Mucosa of descending colon (tissue), 3 donors: ENCODE data around the gene UBTF. TPM values are rescaled to one million over a fixed set of nuclear protein-coding genes. Genes with fewer than 3 reads are reported as not detected.

Experiments used
- ATAC-seq: fragments of 200-7000 bp; cut with Tn5 transposase; one replicate; pipeline ENCODE4 v1.9.1; 2020; ENCODE audit warnings: mild to moderate bottlenecking, moderate library complexity
- DNase-seq, 3 donors: peaks; one replicate each; pipeline ENCODE4 v3.0.0-alpha.2; 2020
- H3K36me3 ChIP-seq: fragments of 200-600 bp; one replicate; pipeline ENCODE4 v1.8.0; 2021; ENCODE audit warnings: low read depth, mild to moderate bottlenecking
- H3K4me1 ChIP-seq: fragments of 200-600 bp; one replicate; pipeline ENCODE4 v1.8.0; 2021; ENCODE audit warnings: low read depth, mild to moderate bottlenecking
- H3K4me3 ChIP-seq: fragments of 200-600 bp; one replicate; pipeline ENCODE4 v1.8.0; 2021; ENCODE audit warnings: mild to moderate bottlenecking
- H3K9me3 ChIP-seq: fragments of 200-600 bp; one replicate; pipeline ENCODE4 v1.8.0; 2021; ENCODE audit warnings: mild to moderate bottlenecking
- intact Hi-C, 2 donors: fragments of 100-400 bp; cut with DNase I in 1 of 2; cut with micrococcal nuclease in 1 of 2; formaldehyde crosslinking; loops; one replicate each; pipeline versions ENCODE4 v1.11.0 to v1.11.1; 2022; cut with DNase I, micrococcal nuclease
- microRNA-seq: library from miRNA; unstranded; fragments of <30 nt; microRNA quantifications from one replicate; pipeline ENCODE4, GENCODE V29; 2019
- total RNA-seq, 3 donors: library from RNA; stranded (reverse); fragmentation: NEBNext Ultra II Directional in 2 of 3; extraction: Animal tissue kit (Norgen Biotek cat#: 25700) in 2 of 3; gene quantifications; one replicate each; pipeline versions ENCODE4 v1.2.1 to v1.2.4, GENCODE V29; 2021 to 2023
- TF ChIP-seq, protein P1 (sequence below): fragments of 200-600 bp; IDR thresholded peaks from one replicate; pipeline ENCODE4 v1.8.0; 2022; ENCODE audit warnings: antibody characterized with exemption, mild to moderate bottlenecking
- donor health status: DM: no; HTN: no; CAD: no; lungs with moderate emphysema.
- donor health status: DM: no; HTN: no; CAD: no.
- donor health status: DM: no; HTN: yes; CAD: no.

The UBTF gene
- total RNA-seq, 3 donors from 2014 or later: 68.6 to 88.4 (median 73.4) TPM

DNA sequence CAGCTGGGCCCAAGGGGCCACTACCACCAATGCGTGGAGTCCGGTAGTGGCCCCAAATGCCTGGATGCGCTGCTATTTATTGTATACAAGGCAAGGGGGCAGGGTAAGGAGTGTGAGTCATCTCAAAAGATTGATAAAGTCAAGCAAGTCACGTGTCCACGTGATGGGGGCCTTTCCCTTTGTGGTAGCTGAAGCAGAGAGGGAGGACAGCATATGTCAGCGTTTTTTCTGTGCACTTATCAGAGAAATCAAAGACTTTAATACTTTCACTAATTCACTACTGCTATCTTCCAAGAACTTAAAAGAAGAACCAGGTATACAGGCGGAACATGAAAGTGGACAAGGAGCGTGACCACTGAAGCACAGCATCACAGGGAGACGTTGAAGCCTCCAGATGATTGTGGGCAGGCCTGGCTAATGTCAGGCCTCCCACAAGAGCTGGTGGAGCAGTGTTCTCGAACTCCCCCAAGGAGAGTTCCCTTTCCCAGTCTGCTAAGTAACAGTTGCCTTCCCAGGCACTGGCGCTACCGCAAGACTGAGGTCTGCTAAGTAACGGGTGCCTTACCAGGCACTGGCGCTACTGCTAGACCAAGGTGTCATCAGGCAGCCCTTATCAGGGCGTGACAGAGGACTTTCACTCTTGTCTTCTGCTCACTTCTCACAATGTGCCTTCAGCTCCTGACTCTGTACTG lies 59.8 kb downstream of the UBTF start:
- TF ChIP-seq, protein P1, sequence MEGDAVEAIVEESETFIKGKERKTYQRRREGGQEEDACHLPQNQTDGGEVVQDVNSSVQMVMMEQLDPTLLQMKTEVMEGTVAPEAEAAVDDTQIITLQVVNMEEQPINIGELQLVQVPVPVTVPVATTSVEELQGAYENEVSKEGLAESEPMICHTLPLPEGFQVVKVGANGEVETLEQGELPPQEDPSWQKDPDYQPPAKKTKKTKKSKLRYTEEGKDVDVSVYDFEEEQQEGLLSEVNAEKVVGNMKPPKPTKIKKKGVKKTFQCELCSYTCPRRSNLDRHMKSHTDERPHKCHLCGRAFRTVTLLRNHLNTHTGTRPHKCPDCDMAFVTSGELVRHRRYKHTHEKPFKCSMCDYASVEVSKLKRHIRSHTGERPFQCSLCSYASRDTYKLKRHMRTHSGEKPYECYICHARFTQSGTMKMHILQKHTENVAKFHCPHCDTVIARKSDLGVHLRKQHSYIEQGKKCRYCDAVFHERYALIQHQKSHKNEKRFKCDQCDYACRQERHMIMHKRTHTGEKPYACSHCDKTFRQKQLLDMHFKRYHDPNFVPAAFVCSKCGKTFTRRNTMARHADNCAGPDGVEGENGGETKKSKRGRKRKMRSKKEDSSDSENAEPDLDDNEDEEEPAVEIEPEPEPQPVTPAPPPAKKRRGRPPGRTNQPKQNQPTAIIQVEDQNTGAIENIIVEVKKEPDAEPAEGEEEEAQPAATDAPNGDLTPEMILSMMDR: no peak
- intact Hi-C loops: loop anchor here in 1 of 2 donors (10.0 kb wide), 1 partner anchor 215 kb away; the partner anchor contains the start of gene PPY
- Histone ChIP-seq H3K9me3 (no peaks in the 10 kb centered on the region), H3K36me3 (no peaks in the 10 kb centered on the region), H3K4me3 (no peak overlapping the region), H3K4me1 (no peaks in the 10 kb centered on the region)
- ATAC-seq: no peak
- DNase-seq: no peak

DNA sequence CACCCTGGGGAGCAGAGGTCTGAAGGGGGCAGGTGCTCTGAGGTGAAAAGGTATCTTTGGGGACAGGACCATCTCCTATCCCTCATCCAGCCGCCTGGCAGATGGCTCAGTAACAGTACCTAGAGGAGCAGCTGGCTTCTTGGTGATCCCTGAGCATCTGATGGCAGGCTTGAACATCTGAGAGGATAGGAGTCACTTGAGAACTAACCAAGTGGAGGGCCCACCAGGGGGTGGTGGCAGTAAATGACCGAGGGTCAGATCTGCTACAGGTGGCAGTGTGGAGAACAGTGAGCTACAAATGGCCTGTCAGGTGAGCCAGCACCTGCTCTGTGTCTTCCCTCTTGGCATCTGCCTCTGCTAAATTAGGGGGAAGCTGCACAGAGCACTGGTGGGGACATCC lies 64.0 kb downstream of the UBTF start:
- H3K4me1 ChIP-seq: no peaks in the 10 kb centered on the region
- H3K9me3 ChIP-seq: no peaks in the 10 kb centered on the region
- ATAC-seq (no peak), DNase-seq (no peak)
- TF ChIP-seq, protein P1: no peak
- intact Hi-C loops: no loop called here
- no peak overlapping the region for H3K4me3 ChIP-seq
- no peaks in the 10 kb centered on the region for H3K36me3 ChIP-seq

Small RNA genes lying within 50 kb of the gene (microRNA-seq; reads per million reads assigned to microRNA genes)
- not detected for gene MIR6782

Other genes starting within 250 kb of the UBTF start
- 10 to 100 TPM in 1 of 3 donors, 1 to 10 TPM in 2; 6.1 to 21.4 (median 7.0) TPM for gene NAGS, start 215.1 kb downstream of the UBTF start, total RNA-seq
- gene TMEM101, start 204.7 kb downstream of the UBTF start, total RNA-seq: 10 to 100 TPM; 23.0 to 27.7 (median 23.8) TPM
- 10 to 100 TPM; 45.1 to 63.5 (median 48.2) TPM for gene LSM12, start 153.0 kb downstream of the UBTF start, total RNA-seq
- 10 to 100 TPM; 29.5 to 48.1 (median 30.0) TPM for gene G6PC3, start 148.9 kb downstream of the UBTF start, total RNA-seq
- gene HDAC5, start 96.0 kb downstream of the UBTF start, total RNA-seq: 10 to 100 TPM; 18.9 to 48.3 (median 32.4) TPM
- gene HROB, start 77.7 kb downstream of the UBTF start, total RNA-seq: 1 to 10 TPM; 1.5 to 3.0 (median 1.8) TPM
- gene ASB16, start 49.0 kb downstream of the UBTF start, total RNA-seq: 1 to 10 TPM in 1 of 3 donors, under 1 TPM in 1, not detected in 1; 0.29 to 1.7 TPM
- gene TMUB2, start 32.7 kb downstream of the UBTF start, total RNA-seq: 10 to 100 TPM; 47.2 to 58.6 (median 49.1) TPM
- 10 to 100 TPM; 86.8 to 96.4 (median 89.0) TPM for gene ATXN7L3, start 19.8 kb downstream of the UBTF start, total RNA-seq
- not detected for gene SLC4A1, start 48.5 kb upstream of the UBTF start, total RNA-seq
- 1 to 10 TPM in 2 of 3 donors, under 1 TPM in 1; 0.34 to 3.7 (median 1.4) TPM for gene RUNDC3A, start 88.9 kb upstream of the UBTF start, total RNA-seq
- gene SLC25A39, start 105.1 kb upstream of the UBTF start, total RNA-seq: 100 to 1,000 TPM in 2 of 3 donors, 10 to 100 TPM in 1; 91.8 to 142 (median 133) TPM
- 100 to 1,000 TPM; 282 to 500 (median 411) TPM for gene GRN, start 125.6 kb upstream of the UBTF start, total RNA-seq
- 1 to 10 TPM in 1 of 3 donors, under 1 TPM in 2; 0.12 to 1.3 (median 0.31) TPM for gene FAM171A2, start 144.2 kb upstream of the UBTF start, total RNA-seq
- under 1 TPM; 0.26 to 0.79 (median 0.41) TPM for gene ITGA2B, start 170.0 kb upstream of the UBTF start, total RNA-seq